WTC11 (cell line): Measurements from ENCODE around the gene ROBO2.

ENCODE experiments used
- AFF4 ChIP-seq: sonication (generic); formaldehyde crosslinking; IDR thresholded peaks from 2 replicates; pipeline ENCODE4 v1.8.1; 2023; ENCODE audit warnings: mild to moderate bottlenecking, missing genetic modification reagents, borderline replicate concordance
- ESRRA ChIP-seq: sonication (generic); formaldehyde crosslinking; IDR thresholded peaks from 2 replicates; pipeline ENCODE4 v1.8.1; 2022; ENCODE audit warnings: mild to moderate bottlenecking, missing genetic modification reagents, borderline replicate concordance
- SMAD4 ChIP-seq: sonication (generic); formaldehyde crosslinking; IDR thresholded peaks from 2 replicates; pipeline ENCODE4 v1.8.0; 2022; ENCODE audit warnings: mild to moderate bottlenecking, missing genetic modification reagents
- TP53 ChIP-seq: sonication (generic); formaldehyde crosslinking; IDR thresholded peaks from 2 replicates; pipeline ENCODE4 v1.8.1; 2023; ENCODE audit warnings: mild to moderate bottlenecking, missing genetic modification reagents
- ZNF121 ChIP-seq: sonication (generic); formaldehyde crosslinking; IDR thresholded peaks from 2 replicates; pipeline ENCODE4 v1.8.0; 2023; ENCODE audit warnings: missing genetic modification reagents
- ZNF281 ChIP-seq: sonication (generic); formaldehyde crosslinking; IDR thresholded peaks from 2 replicates; pipeline ENCODE4 v1.8.0; 2023; ENCODE audit warnings: mild to moderate bottlenecking, missing genetic modification reagents
- ZNF416 ChIP-seq: fragments of 250-450 bp; sonication (Bioruptor Pico); IDR thresholded peaks from 2 replicates; pipeline ENCODE4 v1.9.0; 2021; ENCODE audit warnings: mild to moderate bottlenecking, inconsistent platforms
- TF ChIP-seq, protein P1 (sequence below): fragments of 200-600 bp; IDR thresholded peaks from 2 replicates; pipeline ENCODE4 v1.8.0; 2022; ENCODE audit warnings: antibody characterized with exemption
- TF ChIP-seq, protein P2 (sequence below): fragments of 250-450 bp; sonication (Bioruptor Pico); IDR thresholded peaks from 2 replicates; pipeline ENCODE4 v1.9.0; 2021; ENCODE audit warnings: mild to moderate bottlenecking, borderline replicate concordance
- TF ChIP-seq, protein P3 (sequence below): sonication (generic); formaldehyde crosslinking; IDR thresholded peaks from 2 replicates; pipeline ENCODE4 v1.8.0; 2022; ENCODE audit warnings: mild to moderate bottlenecking, missing genetic modification reagents

GRCh38 chr3:77271306-77271705 lies 231.4 kb downstream of the ROBO2 start:
- TF ChIP-seq, protein P1, sequence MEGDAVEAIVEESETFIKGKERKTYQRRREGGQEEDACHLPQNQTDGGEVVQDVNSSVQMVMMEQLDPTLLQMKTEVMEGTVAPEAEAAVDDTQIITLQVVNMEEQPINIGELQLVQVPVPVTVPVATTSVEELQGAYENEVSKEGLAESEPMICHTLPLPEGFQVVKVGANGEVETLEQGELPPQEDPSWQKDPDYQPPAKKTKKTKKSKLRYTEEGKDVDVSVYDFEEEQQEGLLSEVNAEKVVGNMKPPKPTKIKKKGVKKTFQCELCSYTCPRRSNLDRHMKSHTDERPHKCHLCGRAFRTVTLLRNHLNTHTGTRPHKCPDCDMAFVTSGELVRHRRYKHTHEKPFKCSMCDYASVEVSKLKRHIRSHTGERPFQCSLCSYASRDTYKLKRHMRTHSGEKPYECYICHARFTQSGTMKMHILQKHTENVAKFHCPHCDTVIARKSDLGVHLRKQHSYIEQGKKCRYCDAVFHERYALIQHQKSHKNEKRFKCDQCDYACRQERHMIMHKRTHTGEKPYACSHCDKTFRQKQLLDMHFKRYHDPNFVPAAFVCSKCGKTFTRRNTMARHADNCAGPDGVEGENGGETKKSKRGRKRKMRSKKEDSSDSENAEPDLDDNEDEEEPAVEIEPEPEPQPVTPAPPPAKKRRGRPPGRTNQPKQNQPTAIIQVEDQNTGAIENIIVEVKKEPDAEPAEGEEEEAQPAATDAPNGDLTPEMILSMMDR = no peak
- TF ChIP-seq ZNF281 (CRISPR knock-in tag) (no peak), TP53 (no peak), ESRRA (CRISPR knock-in tag) (no peak), ZNF121 (CRISPR knock-in tag) (no peak), ZNF416 (CRISPR knock-in tag) (no peak), AFF4 (no peak), SMAD4 (CRISPR knock-in tag) (no peak)
- TF ChIP-seq, protein P2, sequence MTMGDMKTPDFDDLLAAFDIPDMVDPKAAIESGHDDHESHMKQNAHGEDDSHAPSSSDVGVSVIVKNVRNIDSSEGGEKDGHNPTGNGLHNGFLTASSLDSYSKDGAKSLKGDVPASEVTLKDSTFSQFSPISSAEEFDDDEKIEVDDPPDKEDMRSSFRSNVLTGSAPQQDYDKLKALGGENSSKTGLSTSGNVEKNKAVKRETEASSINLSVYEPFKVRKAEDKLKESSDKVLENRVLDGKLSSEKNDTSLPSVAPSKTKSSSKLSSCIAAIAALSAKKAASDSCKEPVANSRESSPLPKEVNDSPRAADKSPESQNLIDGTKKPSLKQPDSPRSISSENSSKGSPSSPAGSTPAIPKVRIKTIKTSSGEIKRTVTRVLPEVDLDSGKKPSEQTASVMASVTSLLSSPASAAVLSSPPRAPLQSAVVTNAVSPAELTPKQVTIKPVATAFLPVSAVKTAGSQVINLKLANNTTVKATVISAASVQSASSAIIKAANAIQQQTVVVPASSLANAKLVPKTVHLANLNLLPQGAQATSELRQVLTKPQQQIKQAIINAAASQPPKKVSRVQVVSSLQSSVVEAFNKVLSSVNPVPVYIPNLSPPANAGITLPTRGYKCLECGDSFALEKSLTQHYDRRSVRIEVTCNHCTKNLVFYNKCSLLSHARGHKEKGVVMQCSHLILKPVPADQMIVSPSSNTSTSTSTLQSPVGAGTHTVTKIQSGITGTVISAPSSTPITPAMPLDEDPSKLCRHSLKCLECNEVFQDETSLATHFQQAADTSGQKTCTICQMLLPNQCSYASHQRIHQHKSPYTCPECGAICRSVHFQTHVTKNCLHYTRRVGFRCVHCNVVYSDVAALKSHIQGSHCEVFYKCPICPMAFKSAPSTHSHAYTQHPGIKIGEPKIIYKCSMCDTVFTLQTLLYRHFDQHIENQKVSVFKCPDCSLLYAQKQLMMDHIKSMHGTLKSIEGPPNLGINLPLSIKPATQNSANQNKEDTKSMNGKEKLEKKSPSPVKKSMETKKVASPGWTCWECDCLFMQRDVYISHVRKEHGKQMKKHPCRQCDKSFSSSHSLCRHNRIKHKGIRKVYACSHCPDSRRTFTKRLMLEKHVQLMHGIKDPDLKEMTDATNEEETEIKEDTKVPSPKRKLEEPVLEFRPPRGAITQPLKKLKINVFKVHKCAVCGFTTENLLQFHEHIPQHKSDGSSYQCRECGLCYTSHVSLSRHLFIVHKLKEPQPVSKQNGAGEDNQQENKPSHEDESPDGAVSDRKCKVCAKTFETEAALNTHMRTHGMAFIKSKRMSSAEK (CRISPR knock-in tag) = no peak
- TF ChIP-seq, protein P3, sequence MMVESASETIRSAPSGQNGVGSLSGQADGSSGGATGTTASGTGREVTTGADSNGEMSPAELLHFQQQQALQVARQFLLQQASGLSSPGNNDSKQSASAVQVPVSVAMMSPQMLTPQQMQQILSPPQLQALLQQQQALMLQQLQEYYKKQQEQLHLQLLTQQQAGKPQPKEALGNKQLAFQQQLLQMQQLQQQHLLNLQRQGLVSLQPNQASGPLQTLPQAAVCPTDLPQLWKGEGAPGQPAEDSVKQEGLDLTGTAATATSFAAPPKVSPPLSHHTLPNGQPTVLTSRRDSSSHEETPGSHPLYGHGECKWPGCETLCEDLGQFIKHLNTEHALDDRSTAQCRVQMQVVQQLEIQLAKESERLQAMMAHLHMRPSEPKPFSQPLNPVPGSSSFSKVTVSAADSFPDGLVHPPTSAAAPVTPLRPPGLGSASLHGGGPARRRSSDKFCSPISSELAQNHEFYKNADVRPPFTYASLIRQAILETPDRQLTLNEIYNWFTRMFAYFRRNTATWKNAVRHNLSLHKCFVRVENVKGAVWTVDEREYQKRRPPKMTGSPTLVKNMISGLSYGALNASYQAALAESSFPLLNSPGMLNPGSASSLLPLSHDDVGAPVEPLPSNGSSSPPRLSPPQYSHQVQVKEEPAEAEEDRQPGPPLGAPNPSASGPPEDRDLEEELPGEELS (CRISPR knock-in tag) = no peak
